HG02943 (cell line): ENCODE results near the gene CALY.
"Not testable (repeated sequence)": the region's sequence is repeated elsewhere in the genome, so short reads cannot be mapped to it uniquely, and the experiment has no call there.

ENCODE experiments used
- ATAC-seq: cut with Tn5 transposase; IDR thresholded peaks from one replicate; pipeline ENCODE4 v1.9.1; 2021; ENCODE audit warnings: mild to moderate bottlenecking, low read depth, moderate library complexity; ENCODE audit not compliant: unreplicated experiment

Gene CALY

GRCh38 chr10:133334503-133335245, 2.0 kb downstream of the CALY start:
- ATAC-seq, result no peak

GRCh38 chr10:133332936-133333699, 3.6 kb downstream of the CALY start:
- no peak for ATAC-seq

GRCh38 chr10:133329491-133330202, 7.0 kb downstream of the CALY start:
- ATAC-seq, result peak; percentile 76

- no peak for ATAC-seq
Observed at GRCh38 chr10:133328358-133329343, 8.0 kb downstream of the CALY start.

DNA sequence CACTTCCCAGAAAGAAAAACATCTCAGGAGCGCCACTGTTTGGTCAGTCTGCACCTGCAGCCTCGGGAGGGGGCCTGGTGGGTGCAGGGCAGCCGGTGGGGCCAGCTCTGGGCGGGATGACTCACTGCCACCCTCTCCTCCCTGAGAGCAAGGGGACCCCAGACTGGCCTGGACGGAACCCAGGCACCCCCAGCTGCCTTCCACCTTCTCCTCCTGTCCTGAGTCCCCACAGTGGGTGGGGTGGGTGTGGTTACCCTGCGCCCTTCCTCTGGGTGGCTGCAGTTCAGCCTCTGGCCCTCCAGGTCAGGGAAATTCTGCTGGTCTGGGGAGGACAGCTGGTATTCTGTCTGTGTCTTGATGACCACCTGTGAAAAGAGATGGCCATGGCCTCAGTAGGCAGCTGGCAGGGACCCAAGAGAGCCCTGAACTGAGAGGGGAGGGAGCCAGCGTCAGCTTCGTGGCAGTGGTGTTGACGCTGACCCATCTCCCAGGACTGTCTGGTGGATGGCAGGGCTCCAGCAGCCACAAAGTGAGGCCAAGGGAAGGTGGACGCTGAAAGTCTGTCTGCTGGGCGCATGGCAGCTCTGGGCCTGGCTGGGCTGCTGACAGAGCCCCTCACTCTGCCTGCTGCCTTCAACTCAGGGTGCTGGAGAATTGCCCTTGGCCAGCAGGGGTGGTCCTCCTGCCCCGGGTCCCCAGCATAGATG, 8.9 kb downstream of the CALY start:
- ATAC-seq, result no peak

- ATAC-seq, result no peak
Observed at GRCh38 chr10:133326745-133327650, 9.7 kb downstream of the CALY start.

GRCh38 chr10:133326223-133326551, 10.5 kb downstream of the CALY start:
- no peak for ATAC-seq

DNA sequence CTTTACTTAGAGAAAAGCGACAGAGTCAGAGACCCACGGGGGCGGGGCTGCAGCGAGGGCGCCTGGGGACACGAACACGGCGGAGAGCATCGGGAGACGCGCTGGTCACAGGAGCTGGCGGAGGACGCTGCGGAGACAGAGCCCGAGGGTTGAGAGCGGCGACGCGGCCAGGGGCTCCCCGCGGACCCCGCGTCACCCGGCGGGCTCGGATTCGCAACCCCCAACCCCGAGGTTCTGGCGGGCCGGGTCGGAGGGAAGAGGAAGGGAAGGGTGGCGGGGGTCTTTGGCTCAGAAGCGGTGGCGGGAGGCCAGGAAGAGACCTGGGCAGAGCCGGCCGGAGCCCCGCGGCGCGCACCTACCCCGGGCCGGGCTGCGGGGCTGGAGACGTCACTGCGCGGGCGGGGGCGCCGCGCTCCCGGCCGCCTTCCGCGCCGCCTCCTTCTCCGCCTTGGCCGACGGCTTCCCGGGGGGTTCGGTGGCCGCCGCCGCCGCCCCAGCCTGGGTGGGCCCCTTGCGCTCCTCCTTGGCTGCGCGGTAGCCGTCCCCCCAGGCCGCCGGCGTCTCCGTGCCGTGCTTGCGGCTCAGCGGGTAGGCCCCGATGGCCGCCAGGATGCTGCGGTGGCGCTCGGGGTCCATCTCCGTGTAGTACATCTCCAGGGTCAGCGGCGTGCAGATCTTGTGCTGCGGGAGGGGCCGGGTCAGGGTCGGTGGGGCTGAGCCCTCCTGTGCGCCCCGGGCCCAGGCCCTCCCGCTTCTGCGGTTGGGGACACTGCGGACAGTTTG, 11.1 kb downstream of the CALY start:
- ATAC-seq, result no peak

DNA sequence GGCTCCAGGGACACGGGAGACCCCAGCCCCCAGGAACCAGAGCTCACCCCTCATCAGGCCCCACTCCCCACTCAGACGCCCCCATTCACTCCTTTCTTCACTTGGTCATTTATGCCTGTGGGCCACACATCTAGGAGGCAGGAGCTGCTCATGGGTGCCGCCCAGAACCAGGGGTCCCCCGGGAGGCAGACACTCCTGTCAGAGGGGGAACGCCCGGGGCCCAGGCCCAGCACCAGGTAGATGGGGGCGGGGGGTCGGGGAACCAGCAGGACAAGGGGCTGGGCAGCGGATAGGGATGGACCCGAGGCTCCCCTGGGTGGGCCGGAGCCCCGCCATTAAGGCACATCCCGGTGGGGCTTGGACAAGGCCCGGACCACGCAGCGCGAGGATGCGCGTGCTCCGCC, 11.8 kb downstream of the CALY start:
- no peak for ATAC-seq

GRCh38 chr10:133324198-133324792, 12.4 kb downstream of the CALY start:
- ATAC-seq, result no peak

- not testable (repeated sequence) for ATAC-seq
Observed at GRCh38 chr10:133322064-133322709, 14.5 kb downstream of the CALY start.

GRCh38 chr10:133320852-133321422, 15.8 kb downstream of the CALY start:
- ATAC-seq, result not testable (repeated sequence)

- no peak for ATAC-seq
Observed at GRCh38 chr10:133318494-133319127, 18.1 kb downstream of the CALY start.

- no peak for ATAC-seq
Observed at GRCh38 chr10:133316732-133317131, 20.0 kb downstream of the CALY start.

DNA sequence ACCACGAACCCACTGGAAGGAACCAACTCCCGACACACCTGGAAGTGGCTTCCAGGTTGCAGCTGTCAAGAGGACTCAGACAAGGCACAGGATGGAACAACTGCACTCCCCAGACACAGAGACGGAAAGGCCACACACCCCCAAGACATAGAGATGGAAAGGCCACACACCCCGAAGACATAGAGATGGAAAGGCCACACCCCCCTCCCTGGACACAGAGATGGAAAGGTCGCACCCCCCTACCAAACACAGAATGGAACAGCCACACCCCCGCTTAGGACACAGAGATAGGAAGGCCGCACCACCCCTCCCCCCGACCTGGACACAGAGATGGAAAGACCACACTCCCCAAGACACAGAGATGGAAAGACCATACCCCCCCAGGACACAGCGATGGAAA, 20.4 kb downstream of the CALY start:
- no peak for ATAC-seq

- ATAC-seq, result no peak
Observed at GRCh38 chr10:133315847-133316246, 20.8 kb downstream of the CALY start.
